GM18519 (cell line): ENCODE measurements around the gene UBN1.

Experiments used
- ATAC-seq: cut with Tn5 transposase; IDR thresholded peaks from one replicate; pipeline ENCODE4 v1.9.1; 2021; ENCODE audit warnings: mild to moderate bottlenecking, moderate library complexity; ENCODE audit not compliant: unreplicated experiment, low FRiP score

UBN1 gene

GRCh38 chr16:4859190-4859899 is 12.1 kb downstream of the UBN1 start:
- ATAC-seq, result no peak

GRCh38 chr16:4859900-4860255 is 12.6 kb downstream of the UBN1 start:
- no peak for ATAC-seq

- ATAC-seq, result no peak
Observed at GRCh38 chr16:4860727-4861342, 13.6 kb downstream of the UBN1 start.

GRCh38 chr16:4862639-4863038 is 15.4 kb downstream of the UBN1 start:
- no peak for ATAC-seq

- ATAC-seq, result no peak
Observed at GRCh38 chr16:4864728-4865127, 17.4 kb downstream of the UBN1 start.

- no peak for ATAC-seq
Observed at GRCh38 chr16:4865231-4865860, 18.1 kb downstream of the UBN1 start.

- no peak for ATAC-seq
Observed at GRCh38 chr16:4866586-4866985, 19.3 kb downstream of the UBN1 start.

- no peak for ATAC-seq
Observed at GRCh38 chr16:4868026-4868425, 20.7 kb downstream of the UBN1 start.

- ATAC-seq, result no peak
Observed at GRCh38 chr16:4868535-4868934, 21.3 kb downstream of the UBN1 start.

- ATAC-seq, result no peak
Observed at GRCh38 chr16:4869147-4869805, 22.0 kb downstream of the UBN1 start.

GRCh38 chr16:4870138-4870671 is 22.9 kb downstream of the UBN1 start:
- no peak for ATAC-seq

GRCh38 chr16:4871071-4871470 is 23.8 kb downstream of the UBN1 start:
- no peak for ATAC-seq

GRCh38 chr16:4873091-4873490 is 25.8 kb downstream of the UBN1 start:
- ATAC-seq, result no peak

GRCh38 chr16:4874666-4875065 is 27.4 kb downstream of the UBN1 start:
- ATAC-seq, result no peak

GRCh38 chr16:4876646-4877379 is 29.5 kb downstream of the UBN1 start:
- ATAC-seq, result no peak

- ATAC-seq, result no peak
Observed at GRCh38 chr16:4877380-4877685, 30.1 kb downstream of the UBN1 start.

GRCh38 chr16:4879049-4879448 is 31.8 kb downstream of the UBN1 start:
- ATAC-seq, result no peak

GRCh38 chr16:4880006-4880580 is 32.8 kb downstream of the UBN1 start:
- no peak for ATAC-seq

- no peak for ATAC-seq
Observed at GRCh38 chr16:4882000-4882632, 34.8 kb downstream of the UBN1 start.
